ENCODE data around the gene TAAR5.
"Not testable (repeated sequence)": the region's sequence is repeated elsewhere in the genome, so short reads cannot be mapped to it uniquely, and the experiment has no call there.

Gene TAAR5

DNA sequence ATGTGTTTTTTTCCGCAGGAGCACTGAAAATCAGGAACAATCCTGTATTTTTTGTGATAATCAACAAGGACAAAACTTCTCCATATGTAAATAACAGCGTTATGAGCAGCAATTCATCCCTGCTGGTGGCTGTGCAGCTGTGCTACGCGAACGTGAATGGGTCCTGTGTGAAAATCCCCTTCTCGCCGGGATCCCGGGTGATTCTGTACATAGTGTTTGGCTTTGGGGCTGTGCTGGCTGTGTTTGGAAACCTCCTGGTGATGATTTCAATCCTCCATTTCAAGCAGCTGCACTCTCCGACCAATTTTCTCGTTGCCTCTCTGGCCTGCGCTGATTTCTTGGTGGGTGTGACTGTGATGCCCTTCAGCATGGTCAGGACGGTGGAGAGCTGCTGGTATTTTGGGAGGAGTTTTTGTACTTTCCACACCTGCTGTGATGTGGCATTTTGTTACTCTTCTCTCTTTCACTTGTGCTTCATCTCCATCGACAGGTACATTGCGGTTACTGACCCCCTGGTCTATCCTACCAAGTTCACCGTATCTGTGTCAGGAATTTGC, 19.2 kb downstream of the TAAR5 start, which contains the start of gene TAAR6:
Gene TAAR6, plus strand, starts transcription at position 102 of the 557 bp plus-strand sequence. Its CDS starts 0 bp downstream, at position 102.
- DNase-seq (ENCODE audit: low read depth), result no peak

GRCh38 chr6:132569170-132569569, 20.4 kb downstream of the TAAR5 start:
- no peak for DNase-seq (ENCODE audit: low read depth)

DNA sequence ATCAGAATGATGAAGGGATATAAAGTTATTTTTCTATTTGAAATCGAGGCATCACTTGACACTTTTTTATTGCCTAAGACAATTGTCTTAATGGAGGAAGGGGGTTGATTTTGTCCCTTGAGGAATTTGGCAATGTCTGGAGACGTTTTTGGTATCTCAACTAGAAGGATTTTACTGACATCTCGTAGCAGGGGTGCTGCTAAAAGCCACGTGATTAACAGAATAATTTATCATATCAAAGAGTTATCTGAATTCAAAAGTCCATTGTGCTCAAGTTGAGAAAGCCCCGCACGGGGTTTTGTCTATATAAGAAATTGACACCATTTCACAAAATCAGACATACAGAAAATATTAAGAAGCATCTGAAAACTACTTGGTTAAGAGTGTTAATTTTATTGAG, 20.9 kb downstream of the TAAR5 start:
- no peak for DNase-seq (ENCODE audit: low read depth)

- DNase-seq (ENCODE audit: low read depth), result no peak
Observed at GRCh38 chr6:132567566-132567965, 22.0 kb downstream of the TAAR5 start.

GRCh38 chr6:132566404-132566803, 23.1 kb downstream of the TAAR5 start:
- no peak for DNase-seq (ENCODE audit: low read depth)

- not testable (repeated sequence) for DNase-seq (ENCODE audit: low read depth)
Observed at GRCh38 chr6:132560087-132560486, 29.5 kb downstream of the TAAR5 start.

DNA sequence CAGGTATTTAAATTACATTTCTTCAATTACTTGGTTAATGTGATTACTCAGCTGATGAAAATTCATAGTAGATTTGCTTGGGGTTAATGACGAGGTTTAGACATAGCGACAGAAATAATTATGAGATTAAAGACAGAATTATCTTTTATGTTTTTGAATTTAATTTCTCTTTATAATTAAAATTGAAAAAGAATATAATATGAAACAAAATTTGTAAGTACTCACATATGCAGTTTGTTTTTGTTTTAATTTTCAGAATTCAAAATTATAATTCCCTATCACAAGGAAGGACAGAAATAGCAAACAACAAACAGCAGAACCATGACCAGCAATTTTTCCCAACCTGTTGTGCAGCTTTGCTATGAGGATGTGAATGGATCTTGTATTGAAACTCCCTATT, 37.2 kb downstream of the TAAR5 start, which contains the start of gene TAAR8:
Gene TAAR8, plus strand, starts transcription at position 301 of the 400 bp plus-strand sequence. Its CDS starts 21 bp downstream, at position 322.
- DNase-seq (ENCODE audit: low read depth), result no peak

- DNase-seq (ENCODE audit: low read depth), result no peak
Observed at GRCh38 chr6:132551214-132551613, 38.3 kb downstream of the TAAR5 start.

DNA sequence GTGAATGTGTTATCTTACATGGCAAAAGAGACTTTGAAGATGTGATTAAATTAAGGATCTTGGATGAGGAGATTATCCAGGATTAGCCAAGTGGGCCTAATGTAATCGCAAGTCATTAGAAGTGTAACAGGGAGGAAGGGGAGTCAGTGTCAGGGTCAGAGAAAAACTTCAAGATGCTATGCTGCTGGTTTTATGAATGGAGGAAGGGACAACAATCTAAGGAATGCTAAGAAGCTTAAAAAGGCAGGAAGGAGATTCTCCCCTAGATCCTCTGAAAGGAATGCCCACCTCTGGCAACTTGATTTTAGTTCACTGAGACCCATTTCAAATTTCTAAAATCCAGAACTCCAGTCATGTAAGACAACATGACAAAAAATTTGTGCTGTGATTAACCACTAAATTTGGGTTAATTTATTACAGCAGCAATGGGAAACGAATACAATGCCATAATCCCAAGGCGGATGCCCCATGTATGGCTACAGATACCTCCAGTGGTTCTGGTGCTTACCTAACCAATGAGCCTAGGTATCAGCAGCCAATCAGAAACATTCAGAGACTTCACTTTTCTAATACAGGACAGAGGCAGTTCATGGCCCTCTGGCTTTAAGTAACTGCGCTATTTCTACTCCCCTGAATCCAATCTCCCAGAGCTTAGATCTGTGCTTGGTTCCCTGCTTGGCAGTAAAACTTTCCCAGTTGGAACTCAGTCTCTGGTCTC, 40.6 kb downstream of the TAAR5 start:
- DNase-seq (ENCODE audit: low read depth), result no peak

DNA sequence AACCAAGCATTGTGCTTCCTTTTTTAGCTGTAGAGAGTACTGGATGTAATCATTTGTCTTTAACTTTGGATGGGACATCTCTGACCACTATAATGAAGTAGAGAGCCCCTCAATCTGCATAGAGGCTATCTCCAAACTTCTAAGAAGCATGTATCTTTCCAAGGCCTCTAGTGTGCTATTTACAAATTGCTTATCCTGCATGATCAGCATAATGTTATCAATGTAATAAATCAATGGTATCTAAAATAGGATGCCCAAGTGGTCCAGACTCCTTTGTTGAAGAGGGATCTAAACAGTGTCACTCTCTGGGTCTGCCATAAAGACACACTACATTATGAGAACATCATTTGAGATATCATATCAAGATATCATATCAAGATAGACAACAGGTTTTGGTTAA, 44.7 kb downstream of the TAAR5 start:
- DNase-seq (ENCODE audit: low read depth), result no peak

All from stimulated activated CD8-positive, alpha-beta memory T cell treated with anti-CD3 and anti-CD28 coated beads, Interleukin-12 subunit alpha, Interleukin-12 subunit beta, amount 100 ng/mL, for 4 hours (primary cell).